ENCODE measurements around the gene SLC16A7.

The SLC16A7 gene

GRCh38 chr12:59624732-59625460, 29.1 kb downstream of the SLC16A7 start:
- no peak for FAIRE-seq

- no peak for FAIRE-seq
Observed at GRCh38 chr12:59626382-59626781, 30.6 kb downstream of the SLC16A7 start.

DNA sequence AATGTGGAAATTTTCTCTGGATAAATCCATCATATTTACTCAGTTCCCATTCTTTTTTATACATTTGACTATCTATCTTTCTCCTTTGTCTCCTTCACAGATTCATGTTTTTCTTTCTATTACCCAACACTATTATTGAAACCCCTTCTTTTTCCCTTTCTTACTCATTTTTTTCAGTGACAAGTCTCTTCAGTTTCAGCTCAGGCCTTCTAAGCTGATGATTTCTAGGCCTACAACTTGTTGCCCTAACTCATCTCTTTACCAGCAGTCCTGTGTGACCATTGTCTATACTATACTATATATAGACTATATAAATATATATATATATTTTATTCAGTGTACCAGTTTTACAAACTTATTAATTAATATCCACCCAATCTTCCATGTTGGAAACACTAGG, 31.8 kb downstream of the SLC16A7 start:
- no peak for FAIRE-seq

DNA sequence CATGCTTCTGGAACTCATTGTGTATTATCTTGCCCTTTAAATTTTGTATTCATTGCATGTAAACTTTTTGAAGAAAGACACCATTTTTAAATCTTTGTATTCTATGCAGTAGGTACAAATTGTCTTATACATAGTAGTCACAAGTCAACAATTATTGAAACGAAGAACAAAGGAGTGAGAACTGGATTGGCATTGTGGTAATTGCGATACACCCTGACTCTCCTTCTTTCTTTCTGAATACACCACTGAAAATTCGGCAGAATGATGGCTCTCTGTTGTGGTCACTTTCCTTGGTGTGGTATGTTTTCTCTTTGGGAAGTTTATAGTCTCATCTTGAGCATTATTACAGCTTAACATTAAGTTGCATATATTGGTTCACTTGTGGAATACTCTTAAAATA, 34.1 kb downstream of the SLC16A7 start:
- no peak for FAIRE-seq

- FAIRE-seq = no peak
Observed at GRCh38 chr12:59632408-59632807, 36.6 kb downstream of the SLC16A7 start.

- FAIRE-seq = no peak
Observed at GRCh38 chr12:59634254-59634653, 38.4 kb downstream of the SLC16A7 start.

DNA sequence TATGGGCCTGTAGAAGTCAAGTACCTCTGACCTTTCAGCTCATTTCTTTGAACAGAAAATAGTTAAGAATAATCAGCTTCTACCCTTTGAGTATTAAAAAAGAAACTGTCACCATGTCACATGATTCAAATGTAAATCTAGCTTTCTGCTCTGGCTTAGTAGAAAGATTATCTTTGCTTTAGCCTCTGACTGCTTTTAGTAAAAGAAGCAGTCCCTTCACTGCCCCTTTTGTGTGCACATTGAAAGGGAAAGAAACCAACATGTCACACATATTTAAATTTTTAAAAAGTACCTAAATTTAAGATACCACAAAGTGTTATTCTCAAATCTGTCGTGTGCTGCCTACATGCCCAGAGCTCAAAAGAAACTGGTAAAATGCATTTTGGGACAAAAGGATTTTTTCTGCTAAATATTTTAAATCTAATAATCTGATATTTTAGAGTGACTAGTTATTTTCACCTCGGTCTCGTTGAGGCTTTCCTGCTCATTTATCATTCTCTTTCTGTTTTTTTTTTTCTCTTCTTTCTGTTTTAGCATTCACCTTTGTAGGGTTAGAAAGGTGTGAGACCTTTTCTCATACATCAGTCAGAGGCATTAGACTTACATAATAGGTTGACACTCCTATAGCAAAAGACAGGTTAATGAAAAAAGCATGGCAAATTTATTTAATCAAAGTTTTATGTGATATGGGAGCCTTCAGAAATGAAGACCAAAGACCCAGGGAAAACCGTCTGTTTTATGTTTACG, 41.3 kb downstream of the SLC16A7 start:
- no peak for FAIRE-seq

- no peak for FAIRE-seq
Observed at GRCh38 chr12:59637692-59638070, 41.9 kb downstream of the SLC16A7 start.

DNA sequence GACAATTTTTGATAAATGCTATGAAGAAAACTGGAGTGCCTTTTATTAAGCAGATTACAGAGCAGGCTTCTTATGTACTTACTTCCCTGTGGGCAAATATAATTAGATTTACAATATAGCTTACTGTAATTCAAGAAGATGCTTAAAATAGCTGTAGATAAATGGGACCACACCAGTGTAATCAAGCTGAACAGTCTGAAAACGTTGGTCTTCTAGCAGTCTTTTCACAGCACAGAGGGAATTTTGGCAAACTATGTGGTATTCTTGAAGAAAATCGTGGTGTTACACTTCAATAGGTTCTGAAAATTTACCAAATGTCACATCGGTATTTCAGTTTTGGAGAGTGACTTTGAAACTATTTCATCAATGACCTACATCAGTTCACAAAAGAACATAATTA, 47.7 kb downstream of the SLC16A7 start:
- no peak for FAIRE-seq

GRCh38 chr12:59645242-59645641, 49.4 kb downstream of the SLC16A7 start:
- no peak for FAIRE-seq

GRCh38 chr12:59646636-59647035, 50.8 kb downstream of the SLC16A7 start:
- no peak for FAIRE-seq

DNA sequence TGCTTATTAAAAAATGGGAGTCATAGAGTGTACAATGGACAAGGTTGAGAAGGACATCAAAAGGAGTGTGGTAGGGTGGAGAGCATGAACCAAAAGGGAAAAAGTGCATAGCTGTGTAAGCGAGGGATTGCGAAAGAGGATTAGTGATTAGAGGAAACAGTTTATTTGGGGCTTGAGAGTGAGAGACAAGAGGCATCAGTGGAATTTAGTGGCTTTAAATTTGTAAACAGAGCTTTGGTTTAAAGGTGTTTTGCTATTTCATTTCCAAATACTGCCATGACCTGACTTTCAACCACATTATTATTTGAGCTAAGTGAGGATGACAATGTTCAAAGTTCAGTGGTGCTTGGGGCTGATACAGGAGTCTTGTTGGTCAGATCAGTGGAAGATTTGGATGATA, 53.4 kb downstream of the SLC16A7 start:
- no peak for FAIRE-seq

DNA sequence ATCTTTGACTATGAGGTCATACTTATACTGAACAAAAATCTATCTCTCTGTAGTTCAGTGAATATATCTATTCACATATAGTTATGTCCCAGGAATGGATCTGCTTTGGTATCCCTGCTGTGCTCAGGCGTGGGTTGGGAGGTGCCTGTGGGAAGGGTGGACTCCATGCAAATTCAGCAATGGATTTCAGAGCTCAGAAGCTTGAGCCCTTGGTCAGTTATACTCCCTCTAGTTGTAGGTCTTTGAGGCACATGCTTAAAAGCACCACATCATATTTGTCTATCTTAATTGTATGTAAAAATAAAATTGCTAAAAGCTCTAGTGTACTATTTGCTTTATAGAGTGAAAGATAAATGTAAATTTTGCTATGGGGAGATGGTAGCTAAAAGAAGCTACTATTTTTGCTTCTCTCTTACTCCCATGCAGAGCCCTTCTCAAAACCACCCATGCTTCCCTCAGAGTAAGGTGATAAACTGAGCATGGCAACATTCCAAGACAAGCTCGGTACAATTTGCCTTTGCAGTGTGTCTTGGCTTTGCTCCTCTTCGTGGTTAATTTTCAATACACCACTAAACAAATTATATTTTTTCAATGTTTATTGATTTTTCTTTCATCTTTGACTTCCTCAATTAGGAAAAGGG, 54.9 kb downstream of the SLC16A7 start:
- FAIRE-seq = no peak

DNA sequence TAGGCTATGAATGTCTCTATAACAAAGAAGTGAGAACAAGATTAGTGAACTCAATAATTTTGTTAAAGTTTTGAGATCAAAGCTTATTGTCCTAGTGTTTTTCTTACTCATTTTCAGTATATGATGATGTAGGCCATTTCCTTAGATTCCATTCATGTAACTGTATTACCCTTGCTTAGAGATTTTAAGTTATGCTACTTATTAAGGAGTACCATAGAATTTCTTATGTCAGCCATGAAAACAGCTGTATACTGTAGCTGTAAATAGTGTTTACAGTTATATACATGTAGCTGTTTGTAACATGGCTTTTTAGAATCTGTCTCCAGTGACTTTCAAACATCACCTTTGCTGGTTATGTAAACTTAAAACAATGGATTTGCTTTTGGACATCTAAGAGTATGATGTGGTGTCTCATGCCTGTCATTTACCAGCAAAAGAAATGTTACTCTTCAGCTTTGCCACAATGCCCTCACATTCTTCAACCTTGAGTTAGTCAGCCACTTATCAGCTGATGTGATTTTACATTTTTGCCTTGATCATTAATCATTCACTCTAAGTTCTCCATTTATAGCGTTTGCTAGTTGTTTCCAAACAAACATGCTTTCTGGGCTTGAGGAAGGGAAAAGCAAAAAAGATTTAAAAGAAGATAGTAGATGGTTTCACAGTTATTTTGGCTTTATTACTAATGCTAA, 55.5 kb downstream of the SLC16A7 start:
- no peak for FAIRE-seq

- peak; percentile 50 for FAIRE-seq
Observed at GRCh38 chr12:59652130-59652529, 56.3 kb downstream of the SLC16A7 start.

- FAIRE-seq = peak; percentile 4
Observed at GRCh38 chr12:59654061-59654460, 58.2 kb downstream of the SLC16A7 start.

DNA sequence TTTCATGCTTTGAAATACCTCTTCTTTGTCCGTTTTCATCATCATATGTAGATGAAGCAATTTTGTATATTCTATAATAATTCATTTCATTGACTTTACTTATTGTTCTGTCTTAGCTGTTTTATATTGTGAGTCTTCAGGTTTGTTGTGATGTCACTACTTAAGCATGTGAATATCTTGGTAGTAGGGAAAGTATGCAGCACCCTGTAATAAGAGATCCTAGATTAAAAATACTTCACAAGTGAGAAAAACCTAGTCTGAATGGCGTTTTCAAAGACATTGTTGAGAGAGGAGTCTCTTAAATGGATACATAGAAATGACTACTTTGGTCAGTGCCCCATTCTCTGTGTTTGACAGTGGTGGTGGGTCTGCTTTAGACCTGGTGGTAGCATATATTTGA, 61.4 kb downstream of the SLC16A7 start:
- no peak for FAIRE-seq

- no peak for FAIRE-seq
Observed at GRCh38 chr12:59657711-59658110, 61.9 kb downstream of the SLC16A7 start.

DNA sequence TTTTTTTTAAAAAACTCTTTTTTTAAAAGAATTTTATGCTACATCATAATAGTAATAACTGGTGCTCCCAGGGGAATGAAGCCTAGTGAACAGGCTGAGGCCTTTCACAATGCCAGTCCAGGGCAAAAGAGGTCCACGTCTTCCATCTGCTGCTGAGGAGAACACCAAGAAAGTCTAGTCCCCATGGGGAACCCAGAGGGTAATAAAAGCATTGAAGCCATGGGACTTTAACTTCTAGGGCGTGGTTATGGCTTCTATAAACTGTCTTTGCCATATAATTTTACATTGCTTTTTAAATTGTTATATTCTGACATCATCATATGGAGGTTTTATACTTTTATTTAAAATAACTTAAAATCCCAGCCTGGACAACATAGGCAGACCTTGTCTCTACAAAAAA, 64.3 kb downstream of the SLC16A7 start:
- FAIRE-seq = no peak

GRCh38 chr12:59660921-59661597, 65.2 kb downstream of the SLC16A7 start:
- no peak for FAIRE-seq

DNA sequence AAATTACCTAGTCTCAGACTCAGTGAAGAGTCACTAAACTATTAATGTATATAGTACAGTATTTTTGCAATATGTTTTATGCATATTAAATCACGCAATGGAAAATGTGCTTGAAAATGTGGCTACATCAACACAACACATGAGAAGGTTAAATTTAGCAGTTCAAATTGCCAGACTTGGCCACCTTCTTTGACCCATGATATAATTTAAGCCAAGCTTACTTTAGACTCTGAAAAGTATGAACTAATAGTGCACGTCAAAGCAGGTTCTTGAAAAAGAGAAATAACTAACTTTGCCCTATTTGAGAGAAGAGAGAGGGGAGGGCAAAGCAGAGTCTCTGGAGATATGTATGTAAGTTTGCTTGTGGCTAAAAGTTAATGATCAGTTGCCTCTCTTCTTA, 68.7 kb downstream of the SLC16A7 start:
- no peak for FAIRE-seq

GRCh38 chr12:59665701-59666100, 69.9 kb downstream of the SLC16A7 start:
- no peak for FAIRE-seq

- FAIRE-seq = no peak
Observed at GRCh38 chr12:59668674-59669073, 72.8 kb downstream of the SLC16A7 start.

Data from endometrium (tissue), 2 donors.